Heart right ventricle (tissue), 16 donors: ENCODE measurements around the gene ZNF639. TPM values are rescaled to one million over a fixed set of nuclear protein-coding genes. Genes with fewer than 3 reads are reported as not detected.

ENCODE experiments used
- ATAC-seq, 8 donors: fragments of 200-7000 bp; cut with Tn5 transposase; one replicate each; pipeline ENCODE4 v1.9.1; 2020; ENCODE audit warnings: mild to moderate bottlenecking in 8 of 8, moderate library complexity in 8 of 8, moderate number of reproducible peaks in 1 of 8
- DNase-seq, 2 donors: peaks; one replicate each; pipeline ENCODE4 v3.0.0-alpha.2; 2020
- H3K27ac ChIP-seq, 10 donors: fragments of 200-600 bp; sonication (generic) in 2 of 10; one replicate each; pipeline versions ENCODE4 v1.5.0 to v1.8.0; 2020 to 2022; ENCODE audit warnings: mild to moderate bottlenecking in 3 of 10
- H3K27me3 ChIP-seq, 7 donors: fragments of 200-600 bp; one replicate each; pipeline ENCODE4 v1.8.0; 2021 to 2022; ENCODE audit warnings: mild to moderate bottlenecking in 2 of 7
- H3K36me3 ChIP-seq, 9 donors: fragments of 200-600 bp; sonication (generic) in 1 of 9; one replicate each; pipeline versions ENCODE4 v1.5.0 to v1.8.0; 2020 to 2022; ENCODE audit warnings: mild to moderate bottlenecking in 2 of 9
- H3K4me1 ChIP-seq, 9 donors: fragments of 200-600 bp; sonication (generic) in 1 of 9; one replicate each; pipeline versions ENCODE4 v1.5.0 to v1.8.0; 2020 to 2022; ENCODE audit warnings: mild to moderate bottlenecking in 4 of 9
- H3K4me3 ChIP-seq, 10 donors: fragments of 200-600 bp; sonication (generic) in 2 of 10; one replicate each; pipeline versions ENCODE4 v1.5.0 to v1.8.0; 2020 to 2022; ENCODE audit warnings: mild to moderate bottlenecking in 7 of 10, moderate library complexity in 2 of 10
- H3K9me3 ChIP-seq, 11 donors: fragments of 200-600 bp in 10 of 11; sonication (generic) in 2 of 11; one replicate each; pipeline versions ENCODE4 v1.5.0 to v1.8.0; 2013 to 2022; ENCODE audit warnings: mild to moderate bottlenecking in 2 of 11, control low read depth in 1 of 11, moderate library complexity in 1 of 11
- WGBS, 2 donors: extraction: QIAGEN DNeasy Blood & Tissue Kit; methylation state at CpG; one replicate each; pipeline ENCODE4 v1.1.7; 2013; ENCODE audit warnings: inconsistent platforms in 1 of 2; 5-methylcytosine and 5-hydroxymethylcytosine counted together
- intact Hi-C, 10 donors: fragments of 100-400 bp; cut with DNase I; formaldehyde crosslinking; loops; one replicate each; pipeline versions ENCODE4 v1.11.1 to v1.14.2; 2022
- polyA plus RNA-seq, 2 donors: library from polyadenylated mRNA; stranded (reverse); fragments of 200-250 nt; gene quantifications; one replicate each; pipeline ENCODE4 v1.2.3, GENCODE V29; 2013
- total RNA-seq, 10 donors: library from RNA; stranded (reverse); fragmentation: NEBNext Ultra II Directional in 3 of 10; extraction: Animal tissue kit (Norgen Biotek cat#: 25700) in 3 of 10; gene quantifications; one replicate each; pipeline versions ENCODE4 v1.2.1 to v1.2.4, GENCODE V29; 2021 to 2023
- TF ChIP-seq, protein P1 (sequence below), 9 donors: fragments of 200-600 bp; sonication (generic) in 2 of 9; IDR thresholded peaks; one replicate each; pipeline versions ENCODE4 v1.5.0 to v1.8.0; 2021 to 2022; ENCODE audit warnings: antibody characterized with exemption in 9 of 9, mild to moderate bottlenecking in 5 of 9, moderate library complexity in 1 of 9
- donor health status: Arrhythmogenic right ventricular cardiomyopathy.
- donor health status: ischemic (EF 13 %, LVEDD 7.1; RV severe dilation, severe dysfunction).
- donor health status: healthy with polysubstance abuse.
- donor health status: DM: no; HTN: yes; CAD: no.
- donor health status: DM: no; HTN: no; CAD: no.
- donor health status: ischemic (EF 25% LVEDD 6.9; RV normal size, moderate dysfunction).
- donor health status: ischemic (EF 25% LVEDD 5.7; RV mildly dilated, moderate dysfunction).
- donor health status: healthy.
- donor health status: DM: yes; HTN: yes; CAD: no.
- donor health status: Ischemic cardiomyopathy.
- donor health status: ischemic (EF 35%, LVEDD 5.7; RV mildly dilated, moderate dysfunction).
- donor health status: nonischemic (EF 11% LVEDD 7.7; RV severe dilation, severe dysfunction).
- donor health status: DM: yes; HTN: yes; CAD: no.
- donor health status: PGD.
- donor health status: ischemic (EF 29% LVEDD 5.4; RV normal size, mild dysfunction).
- donor health status: nonischemic (EF 23%, LVEDD 6.1; RV moderate dilation, normal function).

ZNF639 gene
- total and polyA plus RNA-seq, 12 donors = 14.1 to 41.0 (median 29.2) TPM

DNA sequence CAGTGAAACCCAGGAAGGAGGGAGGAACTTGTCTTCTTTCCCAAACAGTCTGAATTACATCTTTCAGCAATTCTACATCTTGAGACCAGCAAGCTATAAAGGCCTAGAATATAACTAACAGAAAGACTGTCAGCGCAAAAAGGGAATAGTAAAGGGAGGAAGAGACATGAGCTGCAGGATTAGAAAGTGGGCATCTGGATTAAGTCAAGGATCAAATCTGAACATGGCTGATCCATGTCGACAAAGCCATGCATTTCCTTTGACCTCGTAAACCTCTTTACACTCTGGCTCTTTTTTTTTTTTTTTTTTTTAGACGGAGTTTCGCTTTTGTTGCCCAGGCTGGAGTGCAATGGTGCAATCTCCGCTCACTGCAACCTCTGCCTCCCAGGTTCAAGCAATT is 36.5 kb upstream of the ZNF639 start:
- H3K36me3 ChIP-seq = no peaks in the 10 kb centered on the region

DNA sequence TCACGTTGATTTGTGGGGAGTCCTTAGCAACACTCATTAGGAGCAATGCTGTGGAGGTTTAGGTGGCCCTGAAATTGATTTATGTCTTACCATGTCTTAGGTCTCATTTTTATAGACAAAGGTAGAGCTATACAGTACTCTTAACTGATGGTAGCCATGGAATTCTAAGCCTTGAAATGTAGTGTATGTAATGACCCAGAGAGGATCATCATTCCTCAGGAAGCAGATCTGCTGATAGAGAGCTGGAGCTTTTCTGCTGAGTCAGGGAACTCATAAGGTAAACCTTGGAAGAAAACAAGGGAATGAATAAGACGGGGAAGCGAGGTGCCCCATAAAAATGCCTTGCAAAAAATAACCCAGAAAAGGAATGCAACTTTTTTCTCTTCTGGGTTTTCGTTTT is 34.0 kb upstream of the ZNF639 start:
- H3K27ac ChIP-seq = no peak overlapping the region
- no peak for DNase-seq
- no peak overlapping the region for H3K4me3 ChIP-seq
- TF ChIP-seq, protein P1, sequence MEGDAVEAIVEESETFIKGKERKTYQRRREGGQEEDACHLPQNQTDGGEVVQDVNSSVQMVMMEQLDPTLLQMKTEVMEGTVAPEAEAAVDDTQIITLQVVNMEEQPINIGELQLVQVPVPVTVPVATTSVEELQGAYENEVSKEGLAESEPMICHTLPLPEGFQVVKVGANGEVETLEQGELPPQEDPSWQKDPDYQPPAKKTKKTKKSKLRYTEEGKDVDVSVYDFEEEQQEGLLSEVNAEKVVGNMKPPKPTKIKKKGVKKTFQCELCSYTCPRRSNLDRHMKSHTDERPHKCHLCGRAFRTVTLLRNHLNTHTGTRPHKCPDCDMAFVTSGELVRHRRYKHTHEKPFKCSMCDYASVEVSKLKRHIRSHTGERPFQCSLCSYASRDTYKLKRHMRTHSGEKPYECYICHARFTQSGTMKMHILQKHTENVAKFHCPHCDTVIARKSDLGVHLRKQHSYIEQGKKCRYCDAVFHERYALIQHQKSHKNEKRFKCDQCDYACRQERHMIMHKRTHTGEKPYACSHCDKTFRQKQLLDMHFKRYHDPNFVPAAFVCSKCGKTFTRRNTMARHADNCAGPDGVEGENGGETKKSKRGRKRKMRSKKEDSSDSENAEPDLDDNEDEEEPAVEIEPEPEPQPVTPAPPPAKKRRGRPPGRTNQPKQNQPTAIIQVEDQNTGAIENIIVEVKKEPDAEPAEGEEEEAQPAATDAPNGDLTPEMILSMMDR (IDR thresholded peaks at IDR 0.05) = no peak
- no peaks in the 10 kb centered on the region for H3K9me3 ChIP-seq
- intact Hi-C loops = no loop called here
- peaks cover 0 to 5% (median 0%) of the 10 kb centered on the region in 7 donors for H3K27me3 ChIP-seq
- ATAC-seq = no peak
- no peaks in the 10 kb centered on the region for H3K36me3 ChIP-seq
- H3K4me1 ChIP-seq = no peaks in the 10 kb centered on the region
- 81 to 84% methylated on average over 4 of the region's 4 CpGs for WGBS, 2 donors

More for the DNA sequence above, 36.5 kb upstream of the ZNF639 start:
- H3K4me3 ChIP-seq = no peak overlapping the region
- TF ChIP-seq, protein P1 (IDR thresholded peaks at IDR 0.05) = no peak
- no peak for ATAC-seq
- DNase-seq = no peak
- H3K27me3 ChIP-seq = no peaks in the 10 kb centered on the region
- 72% methylated on average over 6 of the region's 6 CpGs for WGBS, 2 donors
- no peak overlapping the region for H3K27ac ChIP-seq
- no peaks in the 10 kb centered on the region for H3K4me1 ChIP-seq
- no peaks in the 10 kb centered on the region for H3K9me3 ChIP-seq
- intact Hi-C loops = no loop called here

GRCh38 chr3:179289295-179289694 is 33.5 kb upstream of the ZNF639 start:
- intact Hi-C loops = no loop called here
- H3K4me3 ChIP-seq = no peak overlapping the region
- H3K27me3 ChIP-seq = peaks cover 0 to 5% (median 0%) of the 10 kb centered on the region in 7 donors
- H3K27ac ChIP-seq = no peak overlapping the region
- TF ChIP-seq, protein P1 (IDR thresholded peaks at IDR 0.05) = no peak
- 61 to 63% methylated on average over 3 of the region's 3 CpGs for WGBS, 2 donors
- ATAC-seq (no peak), DNase-seq (no peak)
- H3K4me1 ChIP-seq = no peaks in the 10 kb centered on the region
- H3K36me3 ChIP-seq = no peaks in the 10 kb centered on the region
- H3K9me3 ChIP-seq = no peaks in the 10 kb centered on the region

DNA sequence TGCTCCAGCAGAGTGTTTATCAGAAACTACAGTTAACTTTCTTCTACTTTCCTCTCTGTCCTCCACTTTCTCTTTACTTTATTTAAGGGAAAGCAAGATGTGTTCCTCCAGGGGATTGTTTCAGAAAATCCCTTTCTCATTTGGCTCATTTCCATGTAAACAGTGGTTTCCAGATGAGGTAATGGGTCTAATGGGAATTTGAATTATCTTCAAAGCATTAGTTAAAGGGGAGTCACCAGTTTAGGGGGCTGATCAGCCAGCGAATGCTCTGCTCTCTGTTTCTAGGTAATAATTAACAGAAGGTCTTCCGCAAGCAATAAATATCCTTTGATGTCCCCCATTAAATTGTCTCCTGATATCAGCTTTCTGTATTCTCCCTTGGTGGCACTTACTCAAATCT is 30.4 kb upstream of the ZNF639 start:
- Histone ChIP-seq H3K4me1 (no peaks in the 10 kb centered on the region), H3K36me3 (no peaks in the 10 kb centered on the region), H3K27ac (no peak overlapping the region), H3K4me3 (no peak overlapping the region), H3K27me3 (peaks cover 0 to 5% (median 0%) of the 10 kb centered on the region in 7 donors), H3K9me3 (no peaks in the 10 kb centered on the region)
- DNase-seq (no peak), ATAC-seq (no peak)
- TF ChIP-seq, protein P1 (IDR thresholded peaks at IDR 0.05) = no peak
- intact Hi-C loops = loop anchor here in 1 of 10 donors (10.0 kb wide), 1 partner anchor 1082 kb away; no protein-coding TSS in a partner anchor
- WGBS, 2 donors = 79 to 80% methylated on average over 2 of the region's 2 CpGs
